SH-SY5Y (cell line): Measurements from ENCODE around the gene SMIM28.

ENCODE experiments used
- GATA2 ChIP-seq: IDR thresholded peaks from 2 replicates; pipeline ENCODE4 v1.6.1; 2011; ENCODE audit warnings: mild to moderate bottlenecking, low read depth, low read length
- GATA3 ChIP-seq: IDR thresholded peaks from 2 replicates; pipeline ENCODE4 v1.6.1; 2011; ENCODE audit warnings: low read depth, mild to moderate bottlenecking, low read length, moderate library complexity

Gene SMIM28

GRCh38 chr6:138393871-138394783, 16.4 kb downstream of the SMIM28 start:
- no peak for TF ChIP-seq GATA3
- no peak for TF ChIP-seq GATA2

GRCh38 chr6:138396709-138397108, 19.0 kb downstream of the SMIM28 start:
- TF ChIP-seq GATA2: no peak
- no peak for TF ChIP-seq GATA3

GRCh38 chr6:138397128-138398122, 19.7 kb downstream of the SMIM28 start:
- TF ChIP-seq GATA3 (no peak), GATA2 (no peak)

- TF ChIP-seq GATA2 (no peak), GATA3 (no peak)
Measured at GRCh38 chr6:138400326-138400725, 22.6 kb downstream of the SMIM28 start.

- TF ChIP-seq GATA2: no peak
- TF ChIP-seq GATA3: no peak
Measured at GRCh38 chr6:138401960-138402837, 24.5 kb downstream of the SMIM28 start.

- no peak for TF ChIP-seq GATA3
Measured at GRCh38 chr6:138402838-138403187, 25.1 kb downstream of the SMIM28 start.

- TF ChIP-seq GATA2 (no peak), GATA3 (no peak)
Measured at GRCh38 chr6:138403324-138403800, 25.7 kb downstream of the SMIM28 start.

- TF ChIP-seq GATA3: no peak
- no peak for TF ChIP-seq GATA2
Measured at GRCh38 chr6:138403801-138404665, 26.3 kb downstream of the SMIM28 start, which contains the start of gene HEBP2. TSS of gene HEBP2 (plus strand) at chr6:138404223. CDS start at chr6:138404496, 273 bp downstream.

- TF ChIP-seq GATA3 (no peak), GATA2 (no peak)
Measured at GRCh38 chr6:138404666-138405337, 27.1 kb downstream of the SMIM28 start.

- TF ChIP-seq GATA2: no peak
- no peak for TF ChIP-seq GATA3
Measured at GRCh38 chr6:138405816-138406413, 28.2 kb downstream of the SMIM28 start.

GRCh38 chr6:138406443-138406842, 28.7 kb downstream of the SMIM28 start:
- TF ChIP-seq GATA3: no peak
- TF ChIP-seq GATA2: no peak
